ENCODE results near the gene COPG2.

- no peak for TF ChIP-seq CTCF (IDR thresholded peaks at IDR 0.05)
- TF ChIP-seq POLR2A (IDR thresholded peaks at IDR 0.05), result no peak
- no peak for TF ChIP-seq EP300 (IDR thresholded peaks at IDR 0.05)
These were observed 27.1 kb downstream of the COPG2 start for GRCh38 chr7:130641497-130641896.

All from gastroesophageal sphincter (tissue), 3 donors.